ENCODE results near the gene TACC2. TPM values are rescaled to one million over a fixed set of nuclear protein-coding genes. Genes with fewer than 3 reads are reported as not detected.

The TACC2 gene
- total RNA-seq, 1 donor from 2014 or later, result 71.2 TPM

DNA sequence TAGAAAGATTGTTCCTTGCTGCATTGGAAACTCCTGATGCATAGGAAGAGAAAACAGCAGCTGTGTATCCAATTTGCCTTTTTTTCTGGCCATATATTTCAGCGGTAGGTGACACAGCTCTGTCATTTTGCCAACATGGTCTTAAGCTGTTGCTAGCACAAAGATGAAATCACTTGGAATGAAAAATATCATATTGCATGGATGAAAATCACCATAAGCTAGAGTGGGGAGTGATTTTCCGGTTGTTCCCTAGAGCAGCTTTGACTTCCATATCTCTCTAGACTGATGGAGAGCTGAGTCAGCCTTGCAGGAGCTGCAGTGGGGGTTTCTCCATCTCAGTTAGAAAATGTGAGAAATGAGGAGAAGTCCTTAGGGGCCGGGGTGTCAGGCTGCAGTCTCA is 243.8 kb downstream of the TACC2 start:
- Mint-ChIP-seq H3K4me3 (no peak overlapping the region), H3K36me3 (peaks cover 38% of the 10 kb centered on the region), H3K9me3 (no peaks in the 10 kb centered on the region), H3K27ac (peak overlapping the region; percentile 15), H3K4me1 (ENCODE audit: unreplicated experiment) (peaks cover 59% of the 10 kb centered on the region), H3K27me3 (no peaks in the 10 kb centered on the region)
- TF ChIP-seq, protein P1, sequence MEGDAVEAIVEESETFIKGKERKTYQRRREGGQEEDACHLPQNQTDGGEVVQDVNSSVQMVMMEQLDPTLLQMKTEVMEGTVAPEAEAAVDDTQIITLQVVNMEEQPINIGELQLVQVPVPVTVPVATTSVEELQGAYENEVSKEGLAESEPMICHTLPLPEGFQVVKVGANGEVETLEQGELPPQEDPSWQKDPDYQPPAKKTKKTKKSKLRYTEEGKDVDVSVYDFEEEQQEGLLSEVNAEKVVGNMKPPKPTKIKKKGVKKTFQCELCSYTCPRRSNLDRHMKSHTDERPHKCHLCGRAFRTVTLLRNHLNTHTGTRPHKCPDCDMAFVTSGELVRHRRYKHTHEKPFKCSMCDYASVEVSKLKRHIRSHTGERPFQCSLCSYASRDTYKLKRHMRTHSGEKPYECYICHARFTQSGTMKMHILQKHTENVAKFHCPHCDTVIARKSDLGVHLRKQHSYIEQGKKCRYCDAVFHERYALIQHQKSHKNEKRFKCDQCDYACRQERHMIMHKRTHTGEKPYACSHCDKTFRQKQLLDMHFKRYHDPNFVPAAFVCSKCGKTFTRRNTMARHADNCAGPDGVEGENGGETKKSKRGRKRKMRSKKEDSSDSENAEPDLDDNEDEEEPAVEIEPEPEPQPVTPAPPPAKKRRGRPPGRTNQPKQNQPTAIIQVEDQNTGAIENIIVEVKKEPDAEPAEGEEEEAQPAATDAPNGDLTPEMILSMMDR (conservative IDR thresholded peaks at IDR 0.05), result no peak
- DNase-seq (ENCODE audit: extremely low spot score, unreplicated experiment), result no peak

DNA sequence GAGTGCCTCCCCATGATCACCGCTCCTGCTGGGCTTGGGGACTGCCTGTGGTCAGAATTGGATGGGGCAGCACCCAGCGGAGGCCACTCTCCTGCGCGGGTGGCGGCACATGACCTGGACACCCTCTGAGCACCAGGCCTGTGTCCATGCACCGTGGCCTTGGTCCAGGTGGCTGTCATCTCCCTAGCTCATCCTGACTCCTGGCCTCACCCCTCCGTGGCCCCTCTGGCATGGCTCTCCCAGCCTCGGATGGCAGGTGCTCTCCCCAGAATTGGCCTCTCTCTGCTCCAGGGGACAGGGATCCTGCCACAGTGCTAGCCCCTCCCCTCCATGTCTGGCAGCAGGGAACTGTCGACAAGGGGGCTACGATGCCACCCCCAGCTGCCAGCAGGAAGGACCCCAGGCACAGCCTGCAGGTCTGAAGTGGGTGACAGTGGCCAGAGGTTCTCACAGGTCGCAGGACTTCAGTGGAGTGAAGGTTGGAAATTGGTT is 244.9 kb downstream of the TACC2 start:
- H3K9me3 Mint-ChIP-seq, result no peaks in the 10 kb centered on the region
- peak overlapping the region; percentile 7 for H3K27ac Mint-ChIP-seq
- H3K36me3 Mint-ChIP-seq, result peaks cover 37% of the 10 kb centered on the region
- H3K4me3 Mint-ChIP-seq, result peak overlapping the region; percentile 5
- TF ChIP-seq, protein P1 (conservative IDR thresholded peaks at IDR 0.05), result no peak
- no peaks in the 10 kb centered on the region for H3K27me3 Mint-ChIP-seq
- no peak for DNase-seq (ENCODE audit: extremely low spot score, unreplicated experiment)
- peaks cover 61% of the 10 kb centered on the region for H3K4me1 Mint-ChIP-seq (ENCODE audit: unreplicated experiment)

DNA sequence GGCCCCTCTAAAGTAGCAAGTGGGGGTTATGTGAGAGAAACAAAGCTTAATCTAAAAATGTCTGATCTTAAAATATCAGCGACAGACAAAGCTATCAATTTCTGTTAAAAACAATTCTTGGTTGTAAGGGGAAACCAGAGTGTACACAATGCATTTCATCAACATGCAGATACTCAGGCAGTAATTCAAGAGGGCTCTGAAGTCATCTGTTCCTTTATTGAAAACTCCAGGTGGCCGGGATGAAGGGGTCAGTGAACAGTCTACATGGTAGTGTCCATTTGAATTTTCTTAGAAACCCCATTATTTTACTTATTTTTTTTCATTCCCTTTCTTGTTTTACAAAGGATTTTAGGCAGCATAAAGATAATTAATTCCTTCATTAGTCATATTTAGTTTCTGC is 245.5 kb downstream of the TACC2 start:
- peak overlapping the region; percentile 5 for H3K4me3 Mint-ChIP-seq
- H3K36me3 Mint-ChIP-seq, result peaks cover 37% of the 10 kb centered on the region
- TF ChIP-seq, protein P1 (conservative IDR thresholded peaks at IDR 0.05), result no peak
- peak overlapping the region; percentile 7 for H3K27ac Mint-ChIP-seq
- peaks cover 57% of the 10 kb centered on the region for H3K4me1 Mint-ChIP-seq (ENCODE audit: unreplicated experiment)
- no peaks in the 10 kb centered on the region for H3K27me3 Mint-ChIP-seq
- no peak for DNase-seq (ENCODE audit: extremely low spot score, unreplicated experiment)
- H3K9me3 Mint-ChIP-seq, result no peaks in the 10 kb centered on the region

DNA sequence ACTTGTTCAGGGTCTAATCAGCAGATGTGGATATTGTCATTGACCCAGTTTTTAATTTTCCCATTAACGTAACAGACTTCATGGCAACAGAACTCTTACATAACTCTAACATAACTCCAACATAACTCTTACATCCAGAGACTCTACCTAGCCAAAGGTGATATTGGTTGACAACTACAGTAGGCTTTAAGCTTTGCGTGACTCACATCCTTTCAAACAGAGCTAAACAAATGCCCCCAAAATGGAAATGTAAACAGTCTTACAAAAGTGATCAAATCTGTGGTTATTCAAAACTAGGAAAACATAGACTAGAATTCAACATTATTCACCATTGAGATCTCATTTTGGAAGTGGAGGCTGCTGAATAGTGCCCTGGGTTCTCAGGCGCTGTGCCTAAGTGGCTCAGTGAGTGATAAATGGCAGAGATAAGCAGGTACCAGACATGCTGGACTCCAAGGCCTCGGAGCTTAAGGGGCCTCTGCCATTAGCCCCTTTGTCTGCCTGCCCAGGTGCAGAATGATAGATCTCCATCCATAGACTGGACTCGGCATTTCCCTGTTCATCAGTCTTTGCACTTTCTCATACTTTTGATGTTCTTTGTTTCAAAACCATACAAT is 247.8 kb downstream of the TACC2 start:
- TF ChIP-seq, protein P1 (conservative IDR thresholded peaks at IDR 0.05), result no peak
- no peak for DNase-seq (ENCODE audit: extremely low spot score, unreplicated experiment)
- no peaks in the 10 kb centered on the region for H3K9me3 Mint-ChIP-seq
- H3K4me1 Mint-ChIP-seq (ENCODE audit: unreplicated experiment), result peaks cover 44% of the 10 kb centered on the region
- H3K36me3 Mint-ChIP-seq, result peaks cover 36% of the 10 kb centered on the region
- no peak overlapping the region for H3K4me3 Mint-ChIP-seq
- peak overlapping the region; percentile 53 for H3K27ac Mint-ChIP-seq
- no peaks in the 10 kb centered on the region for H3K27me3 Mint-ChIP-seq

DNA sequence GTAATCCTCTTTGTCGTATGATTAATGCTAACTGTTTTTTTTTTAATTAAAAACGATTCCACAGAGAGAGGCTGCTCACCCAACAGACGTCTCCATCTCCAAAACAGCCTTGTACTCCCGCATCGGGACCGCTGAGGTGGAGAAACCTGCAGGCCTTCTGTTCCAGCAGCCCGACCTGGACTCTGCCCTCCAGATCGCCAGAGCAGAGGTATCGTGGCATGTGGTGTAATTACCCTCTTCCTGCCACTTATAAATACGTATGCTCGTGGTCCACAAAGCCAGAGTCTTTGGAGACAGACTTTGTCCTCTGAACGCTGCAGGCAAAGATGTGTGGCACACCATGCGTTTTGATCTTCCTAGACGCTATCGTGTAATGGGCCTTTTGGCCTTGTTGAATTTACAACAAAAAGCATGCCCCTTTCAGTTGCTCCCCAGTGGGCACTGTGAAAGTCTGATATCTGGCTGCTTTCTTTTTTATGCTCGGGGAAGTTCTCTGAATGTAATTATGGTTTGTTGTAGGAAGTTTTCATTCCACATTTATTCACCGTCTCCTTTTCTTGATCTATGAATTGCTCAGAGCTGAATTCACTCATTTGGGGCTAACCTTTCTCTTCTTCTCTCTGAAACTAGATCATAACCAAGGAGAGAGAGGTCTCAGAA is 248.5 kb downstream of the TACC2 start:
- no peaks in the 10 kb centered on the region for H3K27me3 Mint-ChIP-seq
- peaks cover 36% of the 10 kb centered on the region for H3K36me3 Mint-ChIP-seq
- H3K4me1 Mint-ChIP-seq (ENCODE audit: unreplicated experiment), result peaks cover 40% of the 10 kb centered on the region
- no peak for DNase-seq (ENCODE audit: extremely low spot score, unreplicated experiment)
- TF ChIP-seq, protein P1 (conservative IDR thresholded peaks at IDR 0.05), result no peak
- H3K9me3 Mint-ChIP-seq, result no peaks in the 10 kb centered on the region
- H3K27ac Mint-ChIP-seq, result peak overlapping the region; percentile 15
- peak overlapping the region; percentile 8 for H3K4me3 Mint-ChIP-seq
